ENCODE measurements around the gene TMEM72.

DNA sequence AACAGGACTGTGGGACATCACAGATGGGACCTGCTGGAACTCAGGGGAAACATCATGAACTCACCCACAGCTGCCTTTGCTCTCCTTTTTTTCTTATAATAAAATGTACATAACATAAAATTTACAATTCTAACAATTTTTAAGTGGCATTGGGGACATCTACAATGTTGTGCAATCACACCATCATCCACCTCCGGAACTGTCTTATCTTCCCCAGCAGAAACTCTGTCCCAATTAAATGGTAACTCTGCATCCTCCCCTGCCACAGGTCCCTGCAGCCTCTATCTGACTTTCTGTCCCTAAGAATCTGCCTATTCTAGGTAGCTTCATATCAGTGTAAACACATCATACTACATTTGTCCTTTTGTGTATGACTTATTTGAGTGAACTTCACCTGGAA is 19.4 kb upstream of the TMEM72 start:
- TF ChIP-seq CTCF (IDR thresholded peaks at IDR 0.05), result no peak
- no peak for TF ChIP-seq POLR2A (IDR thresholded peaks at IDR 0.05)
- TF ChIP-seq EP300 (IDR thresholded peaks at IDR 0.05), result no peak
- no peak for TF ChIP-seq POLR2AphosphoS5 (IDR thresholded peaks at IDR 0.05)

All from upper lobe of left lung (tissue), 4 donors.